ENCODE data around the gene UBE2D4. TPM values are rescaled to one million over a fixed set of nuclear protein-coding genes. Genes with fewer than 3 reads are reported as not detected.

Gene UBE2D4
- total RNA-seq: 18.1 TPM
- polyA plus RNA-seq (ENCODE audit: insufficient read depth in 1 of 8, insufficient read length in 8 of 8, low replicate concordance in 1 of 8): 10 to 100 TPM; 14.6 to 19.9 (median 17.6) TPM
- long read RNA-seq, donor 1, partial matches to known transcripts: 0 of 4 reads
- long read RNA-seq, donor 1, other reads (novel, unspliced or antisense): 0 of 4 reads
- long read RNA-seq, donor 2, partial matches to known transcripts: 0 of 3 reads
- long read RNA-seq, donor 2, other reads (novel, unspliced or antisense): 0 of 3 reads
- long read RNA-seq, donor 3, transcript UBE2D4-201 (7 exons, 3,974 nt): major isoform, 6 of 7 reads
- long read RNA-seq, donor 3, partial matches to known transcripts: 0 of 7 reads
- long read RNA-seq, donor 3, other reads (novel, unspliced or antisense): 0 of 7 reads
- long read RNA-seq, donor 4, partial matches to known transcripts: 0 of 9 reads
- long read RNA-seq, donor 4, other reads (novel, unspliced or antisense): 0 of 9 reads
- long read RNA-seq, donor 5, transcript UBE2D4-201 (7 exons, 3,974 nt): major isoform, 12 of 16 reads
- long read RNA-seq, donor 5, partial matches to known transcripts: 0 of 16 reads
- long read RNA-seq, donor 5, other reads (novel, unspliced or antisense): 0 of 16 reads
- long read RNA-seq, donor 6, transcript UBE2D4-201 (7 exons, 3,974 nt): major isoform, 7 of 12 reads
- long read RNA-seq, donor 6, partial matches to known transcripts: 0 of 12 reads
- long read RNA-seq, donor 6, other reads (novel, unspliced or antisense): 0 of 12 reads
- long read RNA-seq, donor 7, partial matches to known transcripts: 0 of 9 reads
- long read RNA-seq, donor 7, other reads (novel, unspliced or antisense): 0 of 9 reads
- long read RNA-seq, donor 8, transcript UBE2D4-201 (7 exons, 3,974 nt): major isoform, 7 of 8 reads
- long read RNA-seq, donor 8, partial matches to known transcripts: 0 of 8 reads
- long read RNA-seq, donor 8, other reads (novel, unspliced or antisense): 0 of 8 reads
- long read RNA-seq, donor 9, partial matches to known transcripts: 0 of 8 reads
- long read RNA-seq, donor 9, other reads (novel, unspliced or antisense): 0 of 8 reads
- long read RNA-seq, donor 10, transcript UBE2D4-201 (7 exons, 3,974 nt): major isoform, 11 of 17 reads
- long read RNA-seq, donor 10, partial matches to known transcripts: 0 of 17 reads
- long read RNA-seq, donor 10, other reads (novel, unspliced or antisense): 0 of 17 reads
- long read RNA-seq, donor 11, transcript UBE2D4-201 (7 exons, 3,974 nt): major isoform, 5 of 7 reads
- long read RNA-seq, donor 11, partial matches to known transcripts: 0 of 7 reads
- long read RNA-seq, donor 11, other reads (novel, unspliced or antisense): 0 of 7 reads

DNA sequence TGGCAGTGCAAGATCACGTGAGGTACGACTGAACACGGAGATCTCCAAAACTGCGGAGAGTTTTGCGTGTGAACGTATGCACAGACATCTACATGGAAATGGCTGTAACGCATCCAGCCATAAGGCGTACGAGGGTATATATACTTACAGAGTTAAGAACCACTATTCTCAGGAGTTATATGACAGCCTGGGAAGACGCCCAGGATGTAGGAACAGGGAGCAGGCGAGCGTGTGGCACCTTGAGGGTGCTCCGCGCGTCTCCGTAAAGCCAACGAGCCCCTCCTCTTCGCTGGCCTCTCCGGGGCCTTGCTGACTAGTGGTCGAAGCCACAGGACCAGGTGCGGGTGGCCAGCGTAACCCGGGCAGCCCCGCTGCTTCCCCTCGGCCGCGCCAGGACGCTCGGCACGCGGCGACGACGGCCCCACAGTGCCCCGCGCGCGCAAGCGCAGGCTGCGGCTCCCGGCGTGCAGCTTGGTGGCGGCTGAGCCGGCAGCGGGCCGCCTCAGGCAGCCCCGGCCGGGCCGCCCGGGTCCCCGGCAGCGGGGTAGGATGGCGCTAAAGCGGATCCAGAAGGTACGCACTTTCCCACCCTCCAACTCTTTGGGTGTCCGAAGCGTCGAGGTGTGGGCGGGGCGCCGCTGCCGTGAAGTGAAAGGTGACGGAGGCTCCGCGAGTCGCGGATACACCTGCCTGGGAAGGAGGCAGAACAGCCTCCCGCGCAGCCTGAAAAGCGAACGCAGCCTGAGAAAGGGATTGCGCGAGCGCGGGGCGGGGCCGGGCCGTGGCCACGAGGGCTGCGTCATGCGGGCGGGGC, at the start of gene UBE2D4:
UBE2D4 (plus strand) TSS at position 453 of the 814 bp plus-strand sequence; CDS start at position 550, 97 bp downstream.
- H3K36me3 ChIP-seq (ENCODE audit: control insufficient read depth, insufficient read depth, low read length): no peaks in the 10 kb centered on the region
- H3K4me1 ChIP-seq (ENCODE audit: control insufficient read depth, insufficient read depth, low read length): peaks cover 5% of the 10 kb centered on the region
- no peaks in the 10 kb centered on the region for H3K9me3 ChIP-seq (replicated peaks; ENCODE audit: control insufficient read depth, low read depth, low read length)
- WGBS (ENCODE audit: insufficient coverage): under 1% methylated on average over 75 of the region's 82 CpGs
- no peaks in the 10 kb centered on the region for H3K27me3 ChIP-seq (ENCODE audit: control insufficient read depth, insufficient read depth, low read length)
- H3K4me3 ChIP-seq (ENCODE audit: low read length): peak within 1 kb of the TSS; percentile 76
- H3K27ac ChIP-seq (ENCODE audit: low read length): peak within 1 kb of the TSS; percentile 95
- DNase-seq: peak; percentile 82

DNA sequence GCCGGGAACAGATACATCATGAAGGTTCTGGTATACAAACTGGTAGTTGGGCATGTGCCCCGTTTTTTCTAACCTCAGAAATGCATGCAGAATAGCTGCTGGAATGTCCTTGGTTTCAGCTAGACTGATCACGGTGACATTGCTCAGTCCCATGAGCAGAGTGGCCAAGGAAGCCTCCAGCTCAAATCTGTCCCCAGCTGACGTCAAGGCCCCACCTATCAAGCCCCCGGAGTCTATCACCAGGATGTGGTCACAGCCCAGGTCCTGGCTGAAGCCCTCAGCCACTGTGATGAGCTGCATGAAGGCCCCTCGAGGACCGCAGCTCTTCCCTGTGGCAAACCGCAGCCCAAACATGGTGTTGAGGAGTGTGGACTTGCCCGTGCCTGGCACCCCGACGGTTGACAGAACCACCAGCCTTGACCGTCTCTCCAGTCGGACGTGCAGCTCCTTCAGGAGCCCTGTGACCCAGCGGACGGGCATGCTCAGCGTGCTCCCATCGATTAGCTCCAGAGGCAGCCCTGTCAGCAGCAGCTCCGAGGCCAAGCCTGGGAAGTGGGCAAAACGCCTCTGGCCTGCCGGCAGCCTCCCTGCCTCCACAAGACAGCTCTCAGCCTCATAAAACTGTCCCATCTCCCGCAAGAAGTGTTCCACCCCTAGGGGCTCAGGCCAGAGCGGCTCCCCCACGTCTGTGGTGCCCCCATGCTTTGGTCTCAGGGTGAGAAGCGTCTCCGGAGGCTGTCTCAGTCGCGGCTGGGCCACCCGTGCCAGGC, 49.1 kb upstream of the UBE2D4 start:
- Histone ChIP-seq H3K27ac (ENCODE audit: low read length) (no peak overlapping the region), H3K27me3 (ENCODE audit: control insufficient read depth, insufficient read depth, low read length) (no peaks in the 10 kb centered on the region), H3K4me1 (ENCODE audit: control insufficient read depth, insufficient read depth, low read length) (peaks cover 15% of the 10 kb centered on the region), H3K4me3 (ENCODE audit: low read length) (no peak overlapping the region), H3K36me3 (ENCODE audit: control insufficient read depth, insufficient read depth, low read length) (peaks cover 73% of the 10 kb centered on the region), H3K9me3 (replicated peaks; ENCODE audit: control insufficient read depth, low read depth, low read length) (no peaks in the 10 kb centered on the region)
- 87% methylated on average over 25 of the region's 29 CpGs for WGBS (ENCODE audit: insufficient coverage)
- no peak for DNase-seq

DNA sequence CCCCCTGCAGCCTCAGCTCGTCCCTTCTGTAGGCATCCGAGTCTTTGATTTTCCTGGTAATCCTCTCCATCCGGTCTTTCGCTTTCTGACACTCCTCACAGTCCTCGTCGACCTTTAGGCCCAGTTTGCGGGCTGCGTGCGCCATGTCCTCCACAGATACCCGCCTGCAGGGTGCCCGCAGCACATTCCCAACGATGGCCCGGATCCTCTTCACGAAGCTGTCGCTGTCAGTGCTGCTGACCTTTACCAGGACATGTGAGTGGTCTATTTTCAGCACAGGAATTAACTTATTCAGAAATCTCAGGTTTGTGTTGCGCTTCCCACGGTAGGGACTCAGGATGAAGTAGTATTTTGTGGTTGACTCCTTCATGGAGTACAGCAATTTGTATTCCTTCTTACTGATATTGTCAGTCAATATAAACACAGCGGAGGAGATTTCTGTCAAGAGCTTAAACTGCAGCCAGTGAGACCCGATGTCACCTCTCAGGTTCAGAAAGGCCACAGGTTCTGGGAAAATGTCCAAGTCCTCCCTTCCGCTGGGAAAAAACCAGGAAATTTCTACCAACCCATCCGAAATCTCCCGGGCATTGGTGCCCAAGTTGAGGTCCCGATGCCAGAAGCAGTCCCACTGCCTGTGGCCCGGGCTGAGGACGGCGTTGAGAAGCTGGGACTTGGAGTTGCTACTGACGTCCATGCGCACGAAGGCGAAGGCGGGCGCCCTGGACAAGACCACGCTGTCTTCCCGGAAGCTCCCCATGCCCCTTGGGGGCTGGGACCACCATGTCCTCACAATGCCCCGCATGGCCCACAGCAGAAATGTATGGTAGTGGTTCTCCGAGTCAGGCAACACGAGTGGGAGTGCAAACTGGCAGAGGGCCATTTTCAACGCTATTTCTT, 48.0 kb upstream of the UBE2D4 start:
- H3K9me3 ChIP-seq (replicated peaks; ENCODE audit: control insufficient read depth, low read depth, low read length): no peaks in the 10 kb centered on the region
- H3K4me3 ChIP-seq (ENCODE audit: low read length): no peak overlapping the region
- no peak for DNase-seq
- no peak overlapping the region for H3K27ac ChIP-seq (ENCODE audit: low read length)
- 90% methylated on average over 38 of the region's 38 CpGs for WGBS (ENCODE audit: insufficient coverage)
- H3K4me1 ChIP-seq (ENCODE audit: control insufficient read depth, insufficient read depth, low read length): peaks cover 5% of the 10 kb centered on the region
- H3K36me3 ChIP-seq (ENCODE audit: control insufficient read depth, insufficient read depth, low read length): peaks cover 78% of the 10 kb centered on the region
- H3K27me3 ChIP-seq (ENCODE audit: control insufficient read depth, insufficient read depth, low read length): no peaks in the 10 kb centered on the region

DNA sequence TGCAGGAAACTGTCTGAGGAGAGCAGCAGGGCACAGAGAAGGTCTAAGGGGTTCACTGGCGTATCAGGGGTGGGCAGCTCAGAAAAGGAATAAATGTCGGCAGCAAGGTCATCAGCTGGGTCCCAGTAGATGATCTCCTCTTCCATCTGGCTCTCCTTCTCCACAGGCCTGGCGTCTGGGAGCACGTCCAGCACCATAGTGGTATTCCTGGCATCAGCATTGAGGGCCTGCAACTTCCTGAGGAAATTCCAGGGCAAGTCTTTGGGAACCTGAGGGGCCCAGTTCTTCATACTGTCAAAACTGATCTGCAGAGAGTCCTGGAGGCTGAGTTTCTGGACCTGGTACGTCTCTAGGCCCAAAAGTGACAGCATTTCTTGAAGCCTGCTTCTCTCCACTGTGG, 47.4 kb upstream of the UBE2D4 start:
- Histone ChIP-seq H3K9me3 (replicated peaks; ENCODE audit: control insufficient read depth, low read depth, low read length) (no peaks in the 10 kb centered on the region), H3K4me3 (ENCODE audit: low read length) (no peak overlapping the region), H3K36me3 (ENCODE audit: control insufficient read depth, insufficient read depth, low read length) (peaks cover 78% of the 10 kb centered on the region), H3K4me1 (ENCODE audit: control insufficient read depth, insufficient read depth, low read length) (peaks cover 3% of the 10 kb centered on the region), H3K27me3 (ENCODE audit: control insufficient read depth, insufficient read depth, low read length) (no peaks in the 10 kb centered on the region), H3K27ac (ENCODE audit: low read length) (no peak overlapping the region)
- WGBS (ENCODE audit: insufficient coverage): 70% methylated on average over 4 of the region's 5 CpGs
- no peak for DNase-seq

DNA sequence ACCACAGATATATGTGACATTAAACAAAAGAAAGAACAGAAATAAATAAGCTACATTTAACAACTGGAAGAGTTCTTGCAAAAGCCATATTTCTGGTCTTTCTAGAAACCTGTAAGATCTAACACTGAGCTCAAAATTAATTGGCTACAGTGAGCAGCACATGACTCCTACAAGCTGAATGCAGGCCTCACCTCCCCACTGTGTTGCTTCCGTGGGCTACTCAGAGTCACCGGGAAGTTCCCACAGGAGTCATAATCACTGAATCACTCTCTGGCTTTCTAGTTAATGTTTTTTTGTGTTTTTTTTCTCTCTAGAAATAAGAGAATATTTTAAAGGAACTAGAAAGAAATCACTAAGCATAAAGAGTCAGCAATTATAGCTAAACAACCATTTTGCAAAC, 46.8 kb upstream of the UBE2D4 start:
- Histone ChIP-seq H3K4me3 (ENCODE audit: low read length) (no peak overlapping the region), H3K9me3 (replicated peaks; ENCODE audit: control insufficient read depth, low read depth, low read length) (no peaks in the 10 kb centered on the region), H3K4me1 (ENCODE audit: control insufficient read depth, insufficient read depth, low read length) (peaks cover 3% of the 10 kb centered on the region), H3K27me3 (ENCODE audit: control insufficient read depth, insufficient read depth, low read length) (no peaks in the 10 kb centered on the region), H3K27ac (ENCODE audit: low read length) (no peak overlapping the region), H3K36me3 (ENCODE audit: control insufficient read depth, insufficient read depth, low read length) (peaks cover 79% of the 10 kb centered on the region)
- no peak for DNase-seq
- WGBS (ENCODE audit: insufficient coverage): no CpG with 5 or more reads among the region's 2 CpGs

DNA sequence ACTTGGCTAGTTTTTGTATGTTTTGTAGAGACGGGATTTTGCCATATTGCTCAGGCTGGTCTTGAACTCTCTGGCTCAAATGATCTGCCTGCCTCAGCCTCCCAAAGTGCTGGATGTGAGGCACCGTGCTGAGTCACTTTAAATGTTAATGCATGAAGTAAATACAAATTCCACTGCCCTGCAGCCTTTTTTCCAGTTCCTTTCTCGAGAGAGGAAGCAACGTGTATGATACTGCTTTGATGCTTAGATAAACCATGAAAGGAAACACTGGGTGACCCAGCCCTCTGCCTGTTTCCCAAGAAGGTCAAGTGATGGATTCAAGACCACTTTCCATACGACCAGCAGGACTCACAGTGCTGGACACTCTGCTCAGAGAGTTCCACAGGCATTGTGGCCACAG, 45.6 kb upstream of the UBE2D4 start:
- H3K27me3 ChIP-seq (ENCODE audit: control insufficient read depth, insufficient read depth, low read length): no peaks in the 10 kb centered on the region
- WGBS (ENCODE audit: insufficient coverage): 61% methylated on average over 4 of the region's 5 CpGs
- no peak overlapping the region for H3K27ac ChIP-seq (ENCODE audit: low read length)

DNA sequence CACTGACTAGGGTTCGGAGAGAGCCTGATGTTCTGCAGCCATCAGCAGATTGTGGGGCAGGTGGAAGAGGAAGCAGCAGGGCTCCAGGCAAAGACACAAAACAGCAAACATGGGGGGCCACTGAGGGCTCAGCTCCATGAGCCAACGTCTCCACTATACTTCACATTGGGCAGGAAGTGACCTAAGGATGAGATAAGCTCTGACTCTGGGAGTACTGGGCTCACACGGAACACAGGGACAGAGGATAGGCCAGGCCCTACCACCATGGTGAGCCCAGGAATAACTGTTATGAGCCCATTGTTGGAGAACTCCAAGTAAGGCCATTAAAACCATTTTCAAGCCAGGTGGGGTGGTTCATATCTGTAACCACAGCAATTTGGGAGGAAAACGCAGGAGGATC, 42.0 kb upstream of the UBE2D4 start:
- Histone ChIP-seq H3K4me3 (ENCODE audit: low read length) (no peak overlapping the region), H3K9me3 (replicated peaks; ENCODE audit: control insufficient read depth, low read depth, low read length) (no peaks in the 10 kb centered on the region), H3K36me3 (ENCODE audit: control insufficient read depth, insufficient read depth, low read length) (peaks cover 48% of the 10 kb centered on the region), H3K27ac (ENCODE audit: low read length) (no peak overlapping the region), H3K4me1 (ENCODE audit: control insufficient read depth, insufficient read depth, low read length) (no peaks in the 10 kb centered on the region), H3K27me3 (ENCODE audit: control insufficient read depth, insufficient read depth, low read length) (no peaks in the 10 kb centered on the region)
- 100% methylated on average over 3 of the region's 4 CpGs for WGBS (ENCODE audit: insufficient coverage)
- DNase-seq: no peak

More for the DNA sequence above, 45.6 kb upstream of the UBE2D4 start:
- no peak for DNase-seq
- Histone ChIP-seq H3K36me3 (ENCODE audit: control insufficient read depth, insufficient read depth, low read length) (peaks cover 78% of the 10 kb centered on the region), H3K4me3 (ENCODE audit: low read length) (no peak overlapping the region), H3K9me3 (replicated peaks; ENCODE audit: control insufficient read depth, low read depth, low read length) (no peaks in the 10 kb centered on the region), H3K4me1 (ENCODE audit: control insufficient read depth, insufficient read depth, low read length) (peaks cover 3% of the 10 kb centered on the region)

DNA sequence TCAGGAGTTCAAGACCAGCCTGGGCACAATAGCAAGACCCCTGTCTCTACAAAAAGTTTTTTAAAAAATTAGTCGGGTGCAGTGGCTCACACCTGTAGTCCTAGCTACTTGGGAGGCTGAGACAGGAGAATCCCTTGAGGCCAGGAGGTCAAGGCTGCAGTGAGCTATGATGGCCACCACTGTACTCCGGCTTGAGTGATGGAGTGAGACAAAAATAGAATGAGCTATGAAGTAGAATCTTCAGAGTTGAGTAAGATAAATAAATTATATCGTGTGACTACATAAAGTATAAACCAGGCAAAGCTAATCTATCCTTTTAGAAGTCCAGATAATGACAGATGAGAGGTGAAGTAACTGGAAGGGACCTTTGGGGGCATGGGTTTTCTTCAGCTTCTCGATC, 41.6 kb upstream of the UBE2D4 start:
- WGBS (ENCODE audit: insufficient coverage): 95% methylated on average over 4 of the region's 4 CpGs
- H3K36me3 ChIP-seq (ENCODE audit: control insufficient read depth, insufficient read depth, low read length): peaks cover 48% of the 10 kb centered on the region

More for the DNA sequence above, 41.6 kb upstream of the UBE2D4 start:
- Histone ChIP-seq H3K4me3 (ENCODE audit: low read length) (no peak overlapping the region), H3K4me1 (ENCODE audit: control insufficient read depth, insufficient read depth, low read length) (no peaks in the 10 kb centered on the region), H3K27ac (ENCODE audit: low read length) (no peak overlapping the region), H3K27me3 (ENCODE audit: control insufficient read depth, insufficient read depth, low read length) (no peaks in the 10 kb centered on the region), H3K9me3 (replicated peaks; ENCODE audit: control insufficient read depth, low read depth, low read length) (no peaks in the 10 kb centered on the region)
- no peak for DNase-seq
